Measurements from ENCODE around the gene COCH.
"Not testable (repeated sequence)": the region's sequence is repeated elsewhere in the genome, so short reads cannot be mapped to it uniquely, and the experiment has no call there.

The COCH gene

GRCh38 chr14:30933937-30934336, 59.6 kb downstream of the COCH start:
- DNase-seq = not testable (repeated sequence)

- no peak for DNase-seq
Measured at GRCh38 chr14:30935445-30935844, 61.1 kb downstream of the COCH start.

- DNase-seq = no peak
Measured at GRCh38 chr14:30938617-30939016, 64.3 kb downstream of the COCH start.
